Stimulated activated naive CD8-positive, alpha-beta T cell treated with anti-CD3 and anti-CD28 coated beads, Interleukin-15, Interleukin-2, amounts not matched to agents 100 ng/mL and 50 ng/mL, for 24 hours (primary cell): ENCODE results near the gene TXNDC5.

ENCODE experiments used
- H3K27ac Mint-ChIP-seq: one replicate; pipeline ENCODE4 v1.8.0; 2021; ENCODE audit warnings: mild to moderate bottlenecking, mixed read lengths
- H3K27me3 Mint-ChIP-seq: one replicate; pipeline ENCODE4 v1.8.0; 2021; ENCODE audit warnings: mixed read lengths
- H3K36me3 Mint-ChIP-seq: one replicate; pipeline ENCODE4 v1.8.0; 2021; ENCODE audit warnings: low read depth, mixed read lengths
- H3K4me1 Mint-ChIP-seq: one replicate; pipeline ENCODE4 v1.8.0; 2021; ENCODE audit warnings: low read depth, mixed read lengths
- H3K4me3 Mint-ChIP-seq: one replicate; pipeline ENCODE4 v1.8.0; 2021; ENCODE audit warnings: mild to moderate bottlenecking, mixed read lengths
- H3K9me3 Mint-ChIP-seq: one replicate; pipeline ENCODE4 v1.8.0; 2021; ENCODE audit warnings: mixed read lengths

The TXNDC5 gene

GRCh38 chr6:7879043-7879442, 31.5 kb downstream of the TXNDC5 start:
- Mint-ChIP-seq H3K4me1 (no peaks in the 10 kb centered on the region), H3K27ac (no peak overlapping the region), H3K27me3 (no peaks in the 10 kb centered on the region), H3K36me3 (peaks cover 42% of the 10 kb centered on the region), H3K9me3 (no peaks in the 10 kb centered on the region), H3K4me3 (no peak overlapping the region)

- peaks cover 5% of the 10 kb centered on the region for H3K9me3 Mint-ChIP-seq
- peaks cover 36% of the 10 kb centered on the region for H3K36me3 Mint-ChIP-seq
- H3K27ac Mint-ChIP-seq: no peak overlapping the region
- no peak overlapping the region for H3K4me3 Mint-ChIP-seq
- H3K27me3 Mint-ChIP-seq: no peaks in the 10 kb centered on the region
- H3K4me1 Mint-ChIP-seq: no peaks in the 10 kb centered on the region
Observed at GRCh38 chr6:7878401-7878964, 32.1 kb downstream of the TXNDC5 start.

GRCh38 chr6:7868926-7869325, 41.7 kb downstream of the TXNDC5 start:
- no peak overlapping the region for H3K27ac Mint-ChIP-seq
- H3K4me3 Mint-ChIP-seq: no peak overlapping the region
- no peaks in the 10 kb centered on the region for H3K27me3 Mint-ChIP-seq

GRCh38 chr6:7866526-7866925, 44.1 kb downstream of the TXNDC5 start:
- Mint-ChIP-seq H3K4me1 (no peaks in the 10 kb centered on the region), H3K36me3 (no peaks in the 10 kb centered on the region), H3K9me3 (no peaks in the 10 kb centered on the region), H3K27ac (no peak overlapping the region), H3K4me3 (no peak overlapping the region), H3K27me3 (no peaks in the 10 kb centered on the region)

More at GRCh38 chr6:7868926-7869325, 41.7 kb downstream of the TXNDC5 start:
- Mint-ChIP-seq H3K36me3 (no peaks in the 10 kb centered on the region), H3K9me3 (peaks cover 11% of the 10 kb centered on the region), H3K4me1 (no peaks in the 10 kb centered on the region)

- Mint-ChIP-seq H3K4me1 (no peaks in the 10 kb centered on the region), H3K4me3 (no peak overlapping the region), H3K27me3 (no peaks in the 10 kb centered on the region), H3K27ac (no peak overlapping the region), H3K36me3 (no peaks in the 10 kb centered on the region), H3K9me3 (no peaks in the 10 kb centered on the region)
Observed at GRCh38 chr6:7865781-7866180, 44.8 kb downstream of the TXNDC5 start.

GRCh38 chr6:7859591-7859990, 51.0 kb downstream of the TXNDC5 start:
- no peak overlapping the region for H3K4me3 Mint-ChIP-seq
- H3K4me1 Mint-ChIP-seq: no peaks in the 10 kb centered on the region

GRCh38 chr6:7851780-7852179, 58.8 kb downstream of the TXNDC5 start:
- no peaks in the 10 kb centered on the region for H3K36me3 Mint-ChIP-seq
- H3K27ac Mint-ChIP-seq: no peak overlapping the region
- peaks cover 7% of the 10 kb centered on the region for H3K27me3 Mint-ChIP-seq
- no peak overlapping the region for H3K4me3 Mint-ChIP-seq
- H3K9me3 Mint-ChIP-seq: peaks cover 13% of the 10 kb centered on the region
- H3K4me1 Mint-ChIP-seq: no peaks in the 10 kb centered on the region

More at GRCh38 chr6:7859591-7859990, 51.0 kb downstream of the TXNDC5 start:
- H3K27me3 Mint-ChIP-seq: peaks cover 8% of the 10 kb centered on the region
- no peaks in the 10 kb centered on the region for H3K9me3 Mint-ChIP-seq
- no peak overlapping the region for H3K27ac Mint-ChIP-seq
- no peaks in the 10 kb centered on the region for H3K36me3 Mint-ChIP-seq

GRCh38 chr6:7848229-7848628, 62.4 kb downstream of the TXNDC5 start:
- Mint-ChIP-seq H3K4me1 (no peaks in the 10 kb centered on the region), H3K27me3 (peaks cover 14% of the 10 kb centered on the region), H3K36me3 (no peaks in the 10 kb centered on the region), H3K9me3 (peaks cover 13% of the 10 kb centered on the region), H3K27ac (no peak overlapping the region), H3K4me3 (no peak overlapping the region)

- no peak overlapping the region for H3K27ac Mint-ChIP-seq
- H3K36me3 Mint-ChIP-seq: no peaks in the 10 kb centered on the region
- H3K4me1 Mint-ChIP-seq: no peaks in the 10 kb centered on the region
- peaks cover 14% of the 10 kb centered on the region for H3K27me3 Mint-ChIP-seq
- H3K9me3 Mint-ChIP-seq: peaks cover 13% of the 10 kb centered on the region
- H3K4me3 Mint-ChIP-seq: no peak overlapping the region
Observed at GRCh38 chr6:7846966-7847818, 63.4 kb downstream of the TXNDC5 start.

- no peaks in the 10 kb centered on the region for H3K4me1 Mint-ChIP-seq
- peaks cover 7% of the 10 kb centered on the region for H3K9me3 Mint-ChIP-seq
- no peaks in the 10 kb centered on the region for H3K36me3 Mint-ChIP-seq
- H3K4me3 Mint-ChIP-seq: no peak overlapping the region
- H3K27ac Mint-ChIP-seq: no peak overlapping the region
- peaks cover 11% of the 10 kb centered on the region for H3K27me3 Mint-ChIP-seq
Observed at GRCh38 chr6:7841781-7842468, 68.7 kb downstream of the TXNDC5 start.

- Mint-ChIP-seq H3K36me3 (no peaks in the 10 kb centered on the region), H3K4me1 (no peaks in the 10 kb centered on the region), H3K27ac (no peak overlapping the region), H3K9me3 (peaks cover 3% of the 10 kb centered on the region), H3K4me3 (no peak overlapping the region), H3K27me3 (peaks cover 6% of the 10 kb centered on the region)
Observed at GRCh38 chr6:7836371-7837026, 74.1 kb downstream of the TXNDC5 start.

GRCh38 chr6:7833751-7834070, 76.9 kb downstream of the TXNDC5 start:
- no peak overlapping the region for H3K4me3 Mint-ChIP-seq
- peaks cover 13% of the 10 kb centered on the region for H3K27me3 Mint-ChIP-seq
- no peaks in the 10 kb centered on the region for H3K36me3 Mint-ChIP-seq
- H3K27ac Mint-ChIP-seq: no peak overlapping the region
- H3K4me1 Mint-ChIP-seq: no peaks in the 10 kb centered on the region
- peaks cover 9% of the 10 kb centered on the region for H3K9me3 Mint-ChIP-seq

- H3K9me3 Mint-ChIP-seq: peaks cover 9% of the 10 kb centered on the region
- H3K4me3 Mint-ChIP-seq: no peak overlapping the region
- H3K36me3 Mint-ChIP-seq: no peaks in the 10 kb centered on the region
- H3K27ac Mint-ChIP-seq: no peak overlapping the region
- no peaks in the 10 kb centered on the region for H3K4me1 Mint-ChIP-seq
- peaks cover 13% of the 10 kb centered on the region for H3K27me3 Mint-ChIP-seq
Observed at GRCh38 chr6:7832904-7833750, 77.5 kb downstream of the TXNDC5 start.
